WERI-Rb-1 (cell line): Measurements from ENCODE around the gene RAB23.
A peak's percentile ranks its signal among the peaks of the same experiment; 100 is the strongest.

ENCODE experiments used
- DNase-seq: peaks from one replicate; pipeline ENCODE4 v3.0.0-alpha.2; 2020
- H3K27ac ChIP-seq: fragments of 250-450 bp; sonication (Bioruptor Pico); 2 replicates; pipeline ENCODE4 v1.5.1; 2020; ENCODE audit warnings: mild to moderate bottlenecking, moderate library complexity
- H3K27me3 ChIP-seq: fragments of 250-450 bp; sonication (Bioruptor Pico); 2 replicates; pipeline ENCODE4 v1.5.1; 2021; ENCODE audit warnings: mild to moderate bottlenecking, low read depth, moderate library complexity; ENCODE audit not compliant: insufficient read depth, severe bottlenecking
- H3K36me3 ChIP-seq: fragments of 250-450 bp; sonication (Bioruptor Pico); 2 replicates; pipeline ENCODE4 v1.5.1; 2020; ENCODE audit warnings: mild to moderate bottlenecking, moderate library complexity
- H3K4me3 ChIP-seq: 2 replicates; pipeline ENCODE4 v1.5.1; 2011; ENCODE audit warnings: low read depth, mild to moderate bottlenecking, control low read depth, low read length
- H3K9me3 ChIP-seq: fragments of 250-450 bp; sonication (Bioruptor Pico); 2 replicates; pipeline ENCODE4 v1.5.1; 2021; ENCODE audit warnings: mild to moderate bottlenecking, moderate library complexity; ENCODE audit not compliant: severe bottlenecking
- CTCF ChIP-seq: IDR thresholded peaks from 2 replicates; pipeline ENCODE4 v1.5.1; 2011; ENCODE audit warnings: low read depth, mild to moderate bottlenecking, control low read depth, inconsistent platforms, low read length

RAB23 gene

GRCh38 chr6:57242505-57242904, 20.4 kb upstream of the RAB23 start:
- H3K4me3 ChIP-seq = no peak overlapping the region
- H3K36me3 ChIP-seq = no peaks in the 10 kb centered on the region
- TF ChIP-seq CTCF = no peak
- no peaks in the 10 kb centered on the region for H3K27me3 ChIP-seq
- no peak overlapping the region for H3K27ac ChIP-seq
- DNase-seq = no peak
- H3K9me3 ChIP-seq = peaks cover 7% of the 10 kb centered on the region

- DNase-seq = no peak
- no peak for TF ChIP-seq CTCF
- H3K9me3 ChIP-seq = no peaks in the 10 kb centered on the region
Observed at GRCh38 chr6:57226221-57226620, 4.1 kb upstream of the RAB23 start.

GRCh38 chr6:57224769-57225515, 2.8 kb upstream of the RAB23 start:
- Histone ChIP-seq H3K27me3 (no peaks in the 10 kb centered on the region), H3K4me3 (no peak overlapping the region), H3K36me3 (peaks cover 5% of the 10 kb centered on the region), H3K27ac (no peak overlapping the region), H3K9me3 (peaks cover 2% of the 10 kb centered on the region)
- TF ChIP-seq CTCF = no peak
- no peak for DNase-seq

More at GRCh38 chr6:57226221-57226620, 4.1 kb upstream of the RAB23 start:
- Histone ChIP-seq H3K27me3 (no peaks in the 10 kb centered on the region), H3K4me3 (no peak overlapping the region), H3K27ac (no peak overlapping the region), H3K36me3 (peaks cover 5% of the 10 kb centered on the region)

GRCh38 chr6:57222743-57223077, 603 bp upstream of the RAB23 start:
- Histone ChIP-seq H3K9me3 (peaks cover 2% of the 10 kb centered on the region), H3K4me3 (peak overlapping the region; percentile 81), H3K27ac (peak overlapping the region; percentile 95), H3K36me3 (peaks cover 5% of the 10 kb centered on the region), H3K27me3 (no peaks in the 10 kb centered on the region)
- no peak for DNase-seq
- TF ChIP-seq CTCF = no peak

- Histone ChIP-seq H3K27me3 (no peaks in the 10 kb centered on the region), H3K4me3 (peak overlapping the region; percentile 81), H3K36me3 (peaks cover 5% of the 10 kb centered on the region), H3K27ac (peak overlapping the region; percentile 95), H3K9me3 (peaks cover 2% of the 10 kb centered on the region)
- TF ChIP-seq CTCF = peak; percentile 62
- DNase-seq = peak; percentile 90
Observed at GRCh38 chr6:57221191-57221935, 744 bp downstream of the RAB23 start.
